H9 (cell line): ENCODE data around the gene PSMD6. TPM values are rescaled to one million over a fixed set of nuclear protein-coding genes. Genes with fewer than 3 reads are reported as not detected.

Experiments
- DNase-seq: peaks from one replicate; pipeline ENCODE4 v3.0.0-alpha.2; 2017
- H2AFZ ChIP-seq: one replicate; pipeline ENCODE4 v1.6.1; 2013; ENCODE audit warnings: mild to moderate bottlenecking, low read length, control low read depth, moderate library complexity
- H2AK5ac ChIP-seq: 2 replicates; pipeline ENCODE4 v1.6.1; 2013; ENCODE audit warnings: low read length, control low read depth, mixed read lengths; ENCODE audit not compliant: insufficient read length
- H2BK120ac ChIP-seq: one replicate; pipeline ENCODE4 v1.6.1; 2013; ENCODE audit warnings: low read depth, mild to moderate bottlenecking, low read length, control low read depth, inconsistent platforms; ENCODE audit not compliant: poor library complexity, severe bottlenecking
- H2BK12ac ChIP-seq: 2 replicates; pipeline ENCODE4 v1.6.1; 2013; ENCODE audit warnings: low read length, control low read depth, mixed read lengths, low read depth; ENCODE audit not compliant: insufficient read length
- H2BK15ac ChIP-seq: 2 replicates; pipeline ENCODE4 v1.6.1; 2013; ENCODE audit warnings: low read depth, low read length, control low read depth
- H2BK20ac ChIP-seq: one replicate; pipeline ENCODE4 v1.6.1; 2013; ENCODE audit warnings: low read depth, mild to moderate bottlenecking, low read length, control low read depth, inconsistent platforms; ENCODE audit not compliant: poor library complexity, severe bottlenecking
- H2BK5ac ChIP-seq: 2 replicates; pipeline ENCODE4 v1.6.1; 2013; ENCODE audit warnings: low read length, control low read depth, mixed read lengths; ENCODE audit not compliant: insufficient read length
- H3K14ac ChIP-seq: 2 replicates; pipeline ENCODE4 v1.6.1; 2013; ENCODE audit warnings: low read length, control low read depth; ENCODE audit not compliant: insufficient read depth
- H3K18ac ChIP-seq: 2 replicates; pipeline ENCODE4 v1.6.1; 2013; ENCODE audit warnings: low read depth, mild to moderate bottlenecking, mixed read lengths, low read length, control low read depth; ENCODE audit not compliant: insufficient read length
- H3K23ac ChIP-seq: 2 replicates; pipeline ENCODE4 v1.6.1; 2013; ENCODE audit warnings: low read length, control low read depth, mixed read lengths, low read depth; ENCODE audit not compliant: insufficient read length
- H3K23me2 ChIP-seq: 2 replicates; pipeline ENCODE4 v1.6.1; 2013; ENCODE audit warnings: low read depth, mild to moderate bottlenecking, mixed read lengths, low read length, control low read depth; ENCODE audit not compliant: insufficient read length, poor library complexity, severe bottlenecking
- H3K27ac ChIP-seq: 2 replicates; pipeline ENCODE4 v1.5.1; 2013; ENCODE audit warnings: low read length, control low read depth, mixed read lengths, low read depth; ENCODE audit not compliant: insufficient read length
- H3K27me3 ChIP-seq: 2 replicates; pipeline ENCODE4 v1.6.1; 2013; ENCODE audit warnings: low read length, control low read depth, inconsistent platforms; ENCODE audit not compliant: insufficient read depth
- H3K4ac ChIP-seq: 2 replicates; pipeline ENCODE4 v1.6.1; 2013; ENCODE audit warnings: low read depth, mild to moderate bottlenecking, control low read depth, inconsistent platforms, low read length, moderate library complexity
- H3K4me1 ChIP-seq: 2 replicates; pipeline ENCODE4 v1.6.1; 2013; ENCODE audit warnings: low read length, control low read depth, inconsistent platforms; ENCODE audit not compliant: insufficient read depth
- H3K4me2 ChIP-seq: 2 replicates; pipeline ENCODE4 v1.6.1; 2013; ENCODE audit warnings: low read length, control low read depth, mixed read lengths; ENCODE audit not compliant: insufficient read length, insufficient read depth
- H3K56ac ChIP-seq: 2 replicates; pipeline ENCODE4 v1.6.1; 2013; ENCODE audit warnings: low read depth, mild to moderate bottlenecking, mixed read lengths, low read length, control low read depth; ENCODE audit not compliant: insufficient read length
- H3K79me1 ChIP-seq: 2 replicates; pipeline ENCODE4 v1.6.1; 2013; ENCODE audit warnings: low read depth, mild to moderate bottlenecking, moderate library complexity, low read length, control low read depth, inconsistent platforms; ENCODE audit not compliant: insufficient read depth, poor library complexity, severe bottlenecking
- H3K79me2 ChIP-seq: 2 replicates; pipeline ENCODE4 v1.6.1; 2013; ENCODE audit warnings: low read length, control low read depth, inconsistent platforms; ENCODE audit not compliant: insufficient read depth
- H3K9ac ChIP-seq: 2 replicates; pipeline ENCODE4 v1.6.1; 2013; ENCODE audit warnings: low read length, control low read depth, mixed read lengths; ENCODE audit not compliant: insufficient read length; ENCODE audit errors: extremely low read depth
- H3K9me3 ChIP-seq: one replicate; pipeline ENCODE4 v1.6.1; 2013; ENCODE audit warnings: low read depth, low read length, inconsistent platforms; ENCODE audit not compliant: control insufficient read depth
- H3T11ph ChIP-seq: one replicate; pipeline ENCODE4 v1.6.1; 2013; ENCODE audit warnings: mild to moderate bottlenecking, low read length, control low read depth, inconsistent platforms
- H4K20me1 ChIP-seq: one replicate; pipeline ENCODE4 v1.6.1; 2013; ENCODE audit not compliant: control insufficient read depth, insufficient read length, insufficient read depth
- H4K5ac ChIP-seq: 2 replicates; pipeline ENCODE4 v1.6.1; 2013; ENCODE audit warnings: low read depth, mild to moderate bottlenecking, mixed read lengths, low read length, control low read depth; ENCODE audit not compliant: insufficient read length
- H4K8ac ChIP-seq: replicated peaks from 2 replicates; pipeline ENCODE4 v1.6.1; 2013; ENCODE audit warnings: low read length, control low read depth, mixed read lengths, low read depth; ENCODE audit not compliant: insufficient read length
- H4K91ac ChIP-seq: 2 replicates; pipeline ENCODE4 v1.6.1; 2013; ENCODE audit warnings: low read depth, mild to moderate bottlenecking, moderate library complexity, mixed read lengths, low read length, control low read depth; ENCODE audit not compliant: insufficient read length
- H3K27ac Mint-ChIP-seq, 3 experiments: 2 replicates in 2 of 3; 3 replicates in 1 of 3; pipeline ENCODE4 v1.8.0; 2020 to 2021; ENCODE audit warnings: mixed read lengths in 3 of 3, mild to moderate bottlenecking in 1 of 3, moderate library complexity in 1 of 3
- H3K27me3 Mint-ChIP-seq: 2 replicates; pipeline ENCODE4 v1.8.0; 2021; ENCODE audit warnings: low read depth, mild to moderate bottlenecking, moderate library complexity, mixed read lengths
- H3K36me3 Mint-ChIP-seq, 3 experiments: 2 replicates in 2 of 3; 3 replicates in 1 of 3; pipeline ENCODE4 v1.8.0; 2020 to 2021; ENCODE audit warnings: low read depth in 3 of 3, mixed read lengths in 3 of 3; ENCODE audit not compliant: insufficient read depth in 1 of 3
- H3K4me1 Mint-ChIP-seq, 2 experiments: 2 replicates each; pipeline ENCODE4 v1.8.0; 2020; ENCODE audit warnings: mixed read lengths in 2 of 2
- H3K4me3 Mint-ChIP-seq, 2 experiments: 2 replicates in 1 of 2; 3 replicates in 1 of 2; pipeline ENCODE4 v1.8.0; 2020 to 2021; ENCODE audit warnings: mild to moderate bottlenecking in 2 of 2, mixed read lengths in 2 of 2, moderate library complexity in 1 of 2
- H3K9me3 Mint-ChIP-seq, 2 experiments: 2 replicates in 1 of 2; 3 replicates in 1 of 2; pipeline ENCODE4 v1.8.0; 2020; ENCODE audit warnings: mild to moderate bottlenecking in 2 of 2, mixed read lengths in 2 of 2, moderate library complexity in 1 of 2
- CTCF ChIP-seq: fragments of 200-600 bp; sonication (generic); conservative IDR thresholded peaks from 3 replicates; pipeline ENCODE4 v1.8.0; 2021; ENCODE audit warnings: antibody characterized with exemption, mild to moderate bottlenecking
- WGBS: extraction: QIAGEN DNeasy Blood & Tissue Kit; methylation state at CpG from one replicate; pipeline ENCODE4 v1.1.7; 2013; ENCODE audit warnings: missing lambda C conversion rate, low lambda C conversion rate, mixed read lengths; ENCODE audit not compliant: insufficient read length; ENCODE audit errors: extremely low coverage; 5-methylcytosine and 5-hydroxymethylcytosine counted together
- total RNA-seq: library from RNA; stranded (reverse); gene quantifications from 2 replicates; pipeline ENCODE4 v1.2.1, GENCODE V29; 2021

PSMD6 gene
- total RNA-seq, 1 experiment from 2014 or later = 112 TPM

- Mint-ChIP-seq H3K27me3 (no peaks in the 10 kb centered on the region), H3K36me3 (peaks cover 28 to 73% (median 51%) of the 10 kb centered on the region in 3 experiments), H3K4me1 (no peaks in the 10 kb centered on the region), H3K4me3 (no peak overlapping the region), H3K27ac (no peak overlapping the region), H3K9me3 (no peaks in the 10 kb centered on the region)
- no peak for DNase-seq
- Histone ChIP-seq H4K91ac (no peak overlapping the region), H2BK12ac (no peak overlapping the region), H2BK120ac (no peak overlapping the region), H3K23ac (no peak overlapping the region), H3K27ac (no peak overlapping the region), H2AK5ac (no peak overlapping the region), H3K18ac (no peak overlapping the region), H3T11ph (no peak overlapping the region), H2BK20ac (no peak overlapping the region), H3K9me3 (no peaks in the 10 kb centered on the region), H4K8ac (no peak overlapping the region), H3K9ac (no peak overlapping the region), H2BK15ac (no peak overlapping the region), H2AFZ (no peak overlapping the region), H3K79me2 (no peaks in the 10 kb centered on the region), H3K23me2 (no peaks in the 10 kb centered on the region), H3K79me1 (no peaks in the 10 kb centered on the region), H2BK5ac (no peak overlapping the region), H3K27me3 (no peaks in the 10 kb centered on the region), H3K14ac (no peak overlapping the region), H3K4me1 (no peaks in the 10 kb centered on the region), H4K5ac (no peak overlapping the region), H4K20me1 (no peaks in the 10 kb centered on the region), H3K4ac (no peak overlapping the region), H3K56ac (no peak overlapping the region), H3K4me2 (no peak overlapping the region)
- no CpG with 5 or more reads among the region's 5 CpGs for WGBS
- TF ChIP-seq CTCF = no peak
These were observed 13.1 kb downstream of the PSMD6 start for GRCh38 chr3:64010199-64010598.
